ENCODE data around the gene ZCCHC14.
A peak's percentile ranks its signal among the peaks of the same experiment; 100 is the strongest.
"Not testable (repeated sequence)": the region's sequence is repeated elsewhere in the genome, so short reads cannot be mapped to it uniquely, and the experiment has no call there.

Gene ZCCHC14

GRCh38 chr16:87390641-87391323, 102.0 kb downstream of the ZCCHC14 start:
- Histone ChIP-seq H3K9me3 (ENCODE audit: insufficient read depth, low read depth, low read length) (no peaks in the 10 kb centered on the region), H3K27ac (ENCODE audit: low read length) (no peak overlapping the region), H3K27me3 (ENCODE audit: insufficient read depth, low read length) (peaks cover 7% of the 10 kb centered on the region; the same call in 1 of the 2 replicates), H3K36me3 (ENCODE audit: insufficient read depth, low read depth, low read length) (peaks cover 5% of the 10 kb centered on the region; the same call in 1 of the 2 replicates), H3K9ac (ENCODE audit: low read depth, low read length) (peak overlapping the region; percentile 70; the same call in 1 of the 2 replicates), H3K4me3 (ENCODE audit: low read length) (peak overlapping the region; percentile 80; the same call in 1 of the 2 replicates), H3K4me1 (ENCODE audit: insufficient read depth, low read length) (peaks cover 5% of the 10 kb centered on the region)

GRCh38 chr16:87389914-87390313, 102.9 kb downstream of the ZCCHC14 start:
- H3K4me3 ChIP-seq (ENCODE audit: low read length); H3K9ac ChIP-seq (ENCODE audit: low read depth, low read length); H3K27ac ChIP-seq (ENCODE audit: low read length); H3K36me3 ChIP-seq (ENCODE audit: insufficient read depth, low read depth, low read length); H3K4me1 ChIP-seq (ENCODE audit: insufficient read depth, low read length); H3K9me3 ChIP-seq (ENCODE audit: insufficient read depth, low read depth, low read length); H3K27me3 ChIP-seq (ENCODE audit: insufficient read depth, low read length): not testable (repeated sequence)

GRCh38 chr16:87389245-87389644, 103.6 kb downstream of the ZCCHC14 start:
- Histone ChIP-seq H3K27me3 (ENCODE audit: insufficient read depth, low read length) (peaks cover 7% of the 10 kb centered on the region; the same call in 1 of the 2 replicates), H3K36me3 (ENCODE audit: insufficient read depth, low read depth, low read length) (no peaks in the 10 kb centered on the region), H3K4me1 (ENCODE audit: insufficient read depth, low read length) (peaks cover 5% of the 10 kb centered on the region), H3K9me3 (ENCODE audit: insufficient read depth, low read depth, low read length) (no peaks in the 10 kb centered on the region), H3K4me3 (ENCODE audit: low read length) (no peak overlapping the region), H3K9ac (ENCODE audit: low read depth, low read length) (no peak overlapping the region), H3K27ac (ENCODE audit: low read length) (no peak overlapping the region)

- Histone ChIP-seq H3K9ac (ENCODE audit: low read depth, low read length) (peak overlapping the region; percentile 12; the same call in 1 of the 2 replicates), H3K27ac (ENCODE audit: low read length) (no peak overlapping the region), H3K9me3 (ENCODE audit: insufficient read depth, low read depth, low read length) (no peaks in the 10 kb centered on the region), H3K27me3 (ENCODE audit: insufficient read depth, low read length) (peaks cover 6% of the 10 kb centered on the region; the same call in 1 of the 2 replicates), H3K4me1 (ENCODE audit: insufficient read depth, low read length) (peaks cover 5% of the 10 kb centered on the region), H3K36me3 (ENCODE audit: insufficient read depth, low read depth, low read length) (no peaks in the 10 kb centered on the region), H3K4me3 (ENCODE audit: low read length) (peak overlapping the region; percentile 39; the same call in 1 of the 2 replicates)
These were observed 104.0 kb downstream of the ZCCHC14 start for GRCh38 chr16:87388818-87389134.

- H3K4me1 ChIP-seq (ENCODE audit: insufficient read depth, low read length): peaks cover 5% of the 10 kb centered on the region; the same call in 1 of the 2 replicates
- H3K9ac ChIP-seq (ENCODE audit: low read depth, low read length): peak overlapping the region; percentile 69; the same call in 1 of the 2 replicates
- H3K36me3 ChIP-seq (ENCODE audit: insufficient read depth, low read depth, low read length): no peaks in the 10 kb centered on the region
- H3K9me3 ChIP-seq (ENCODE audit: insufficient read depth, low read depth, low read length): no peaks in the 10 kb centered on the region
- H3K4me3 ChIP-seq (ENCODE audit: low read length): peak overlapping the region; percentile 42
- peaks cover under 1% of the 10 kb centered on the region; the same call in 1 of the 2 replicates for H3K27me3 ChIP-seq (ENCODE audit: insufficient read depth, low read length)
- peak overlapping the region; percentile 41 for H3K27ac ChIP-seq (ENCODE audit: low read length)
These were observed 104.6 kb downstream of the ZCCHC14 start for GRCh38 chr16:87387942-87388817.

- H3K27me3 ChIP-seq (ENCODE audit: insufficient read depth, low read length); H3K36me3 ChIP-seq (ENCODE audit: insufficient read depth, low read depth, low read length); H3K4me1 ChIP-seq (ENCODE audit: insufficient read depth, low read length); H3K9me3 ChIP-seq (ENCODE audit: insufficient read depth, low read depth, low read length): not testable (repeated sequence)
- Histone ChIP-seq H3K4me3 (ENCODE audit: low read length) (peak overlapping the region; percentile 79), H3K27ac (ENCODE audit: low read length) (peak overlapping the region; percentile 25), H3K9ac (ENCODE audit: low read depth, low read length) (peak overlapping the region; percentile 76; the same call in 1 of the 2 replicates)
These were observed 108.0 kb downstream of the ZCCHC14 start for GRCh38 chr16:87384875-87385167.

- H3K27ac ChIP-seq (ENCODE audit: low read length): peak overlapping the region; percentile 25
- peak overlapping the region; percentile 79 for H3K4me3 ChIP-seq (ENCODE audit: low read length)
- peak overlapping the region; percentile 76 for H3K9ac ChIP-seq (ENCODE audit: low read depth, low read length)
- H3K36me3 ChIP-seq (ENCODE audit: insufficient read depth, low read depth, low read length): no peaks in the 10 kb centered on the region
- H3K9me3 ChIP-seq (ENCODE audit: insufficient read depth, low read depth, low read length): no peaks in the 10 kb centered on the region
- H3K27me3 ChIP-seq (ENCODE audit: insufficient read depth, low read length): no peaks in the 10 kb centered on the region
- peaks cover 5% of the 10 kb centered on the region for H3K4me1 ChIP-seq (ENCODE audit: insufficient read depth, low read length)
These were observed 108.5 kb downstream of the ZCCHC14 start for GRCh38 chr16:87384162-87384874.

- Histone ChIP-seq H3K27me3 (ENCODE audit: insufficient read depth, low read length) (no peaks in the 10 kb centered on the region), H3K9me3 (ENCODE audit: insufficient read depth, low read depth, low read length) (no peaks in the 10 kb centered on the region; the same call in 1 of the 2 replicates), H3K4me3 (ENCODE audit: low read length) (peak within 1 kb of the TSS; percentile 79), H3K36me3 (ENCODE audit: insufficient read depth, low read depth, low read length) (0 out of 2 replicates have a peak, but pooled peaks cover 3% of the 10 kb centered on the region), H3K27ac (ENCODE audit: low read length) (peak within 1 kb of the TSS; percentile 25), H3K4me1 (ENCODE audit: insufficient read depth, low read length) (peaks cover 5% of the 10 kb centered on the region), H3K9ac (ENCODE audit: low read depth, low read length) (peak within 1 kb of the TSS; percentile 76)
These were observed 109.2 kb downstream of the ZCCHC14 start, which contains the start of gene FBXO31 for GRCh38 chr16:87383505-87384161. TSS of gene FBXO31 (minus strand) at chr16:87383776. CDS start at chr16:87383744, 32 bp downstream.

GRCh38 chr16:87382023-87382785, 110.6 kb downstream of the ZCCHC14 start:
- Histone ChIP-seq H3K4me1 (ENCODE audit: insufficient read depth, low read length) (no peaks in the 10 kb centered on the region; the same call in 1 of the 2 replicates), H3K27ac (ENCODE audit: low read length) (no peak overlapping the region), H3K36me3 (ENCODE audit: insufficient read depth, low read depth, low read length) (0 out of 2 replicates have a peak, but pooled peaks cover 3% of the 10 kb centered on the region), H3K27me3 (ENCODE audit: insufficient read depth, low read length) (no peaks in the 10 kb centered on the region), H3K4me3 (ENCODE audit: low read length) (peak overlapping the region; percentile 79), H3K9me3 (ENCODE audit: insufficient read depth, low read depth, low read length) (no peaks in the 10 kb centered on the region; the same call in 1 of the 2 replicates), H3K9ac (ENCODE audit: low read depth, low read length) (peak overlapping the region; percentile 56; the same call in 1 of the 2 replicates)

- Histone ChIP-seq H3K4me1 (ENCODE audit: insufficient read depth, low read length) (no peaks in the 10 kb centered on the region; the same call in 1 of the 2 replicates), H3K27ac (ENCODE audit: low read length) (no peak overlapping the region), H3K27me3 (ENCODE audit: insufficient read depth, low read length) (no peaks in the 10 kb centered on the region), H3K36me3 (ENCODE audit: insufficient read depth, low read depth, low read length) (0 out of 2 replicates have a peak, but pooled peaks cover 3% of the 10 kb centered on the region), H3K4me3 (ENCODE audit: low read length) (no peak overlapping the region), H3K9me3 (ENCODE audit: insufficient read depth, low read depth, low read length) (no peaks in the 10 kb centered on the region; the same call in 1 of the 2 replicates), H3K9ac (ENCODE audit: low read depth, low read length) (no peak overlapping the region)
These were observed 111.9 kb downstream of the ZCCHC14 start for GRCh38 chr16:87380881-87381280.

All from iPS-20b (cell line).